Measurements from ENCODE around the gene GRAMD1A. TPM values are rescaled to one million over a fixed set of nuclear protein-coding genes. Genes with fewer than 3 reads are reported as not detected.

The GRAMD1A gene
- total RNA-seq, 6 experiments from 2014 or later, result 10.4 to 34.8 (median 15.4) TPM

DNA sequence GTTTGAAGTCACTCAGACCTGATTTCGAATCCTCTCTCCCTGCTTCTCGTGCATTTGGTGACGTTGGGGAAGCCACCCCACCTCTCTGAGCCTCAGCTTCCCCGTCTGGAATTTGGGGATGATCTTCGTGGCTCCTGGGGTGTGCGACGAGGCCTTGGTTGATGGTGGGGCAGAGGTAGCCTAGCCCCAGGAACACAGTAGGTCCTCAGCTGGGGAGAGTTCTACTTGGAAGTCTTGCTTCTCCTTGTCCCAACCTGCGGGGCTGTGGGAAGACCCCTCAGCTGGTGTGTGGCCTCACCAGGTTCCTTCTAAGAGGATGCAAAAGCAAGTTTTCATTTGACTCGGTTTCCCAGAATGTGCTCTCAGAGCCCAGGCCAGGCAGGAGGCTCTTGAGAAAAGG is 54.5 kb downstream of the GRAMD1A start:
- intact Hi-C loops (cut with DNase I), result no loop called here

DNA sequence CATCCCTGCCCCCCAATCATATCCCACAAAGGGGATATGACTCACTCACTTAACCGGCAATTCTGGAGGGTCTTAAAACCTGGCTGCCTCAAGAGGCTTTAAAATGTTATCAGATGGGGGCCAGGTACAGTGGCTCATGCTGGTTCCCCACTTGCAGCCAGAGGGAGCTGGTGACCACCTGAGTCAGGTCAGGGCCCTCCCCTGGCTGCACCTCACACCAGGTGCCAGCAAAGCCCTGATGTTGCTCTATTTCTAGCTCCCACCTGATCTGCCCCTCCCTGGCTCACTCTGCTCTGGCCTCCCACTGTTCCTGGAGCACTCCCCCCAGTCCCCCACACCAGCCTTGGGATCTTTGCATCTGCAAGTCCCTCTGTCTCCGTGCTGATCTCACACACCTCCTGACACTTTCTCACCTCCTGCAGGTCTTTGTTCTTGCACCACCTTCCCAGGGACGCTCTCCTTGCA is 55.6 kb downstream of the GRAMD1A start:
- H3K27ac ChIP-seq, result no peak overlapping the region
- peaks cover 0 to 13% (median 4%) of the 10 kb centered on the region in 4 donors for H3K4me1 ChIP-seq
- H3K27me3 ChIP-seq, result no peaks in the 10 kb centered on the region
- no peak overlapping the region for H3K4me3 ChIP-seq
- TF ChIP-seq, protein P1, sequence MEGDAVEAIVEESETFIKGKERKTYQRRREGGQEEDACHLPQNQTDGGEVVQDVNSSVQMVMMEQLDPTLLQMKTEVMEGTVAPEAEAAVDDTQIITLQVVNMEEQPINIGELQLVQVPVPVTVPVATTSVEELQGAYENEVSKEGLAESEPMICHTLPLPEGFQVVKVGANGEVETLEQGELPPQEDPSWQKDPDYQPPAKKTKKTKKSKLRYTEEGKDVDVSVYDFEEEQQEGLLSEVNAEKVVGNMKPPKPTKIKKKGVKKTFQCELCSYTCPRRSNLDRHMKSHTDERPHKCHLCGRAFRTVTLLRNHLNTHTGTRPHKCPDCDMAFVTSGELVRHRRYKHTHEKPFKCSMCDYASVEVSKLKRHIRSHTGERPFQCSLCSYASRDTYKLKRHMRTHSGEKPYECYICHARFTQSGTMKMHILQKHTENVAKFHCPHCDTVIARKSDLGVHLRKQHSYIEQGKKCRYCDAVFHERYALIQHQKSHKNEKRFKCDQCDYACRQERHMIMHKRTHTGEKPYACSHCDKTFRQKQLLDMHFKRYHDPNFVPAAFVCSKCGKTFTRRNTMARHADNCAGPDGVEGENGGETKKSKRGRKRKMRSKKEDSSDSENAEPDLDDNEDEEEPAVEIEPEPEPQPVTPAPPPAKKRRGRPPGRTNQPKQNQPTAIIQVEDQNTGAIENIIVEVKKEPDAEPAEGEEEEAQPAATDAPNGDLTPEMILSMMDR (IDR thresholded peaks at IDR 0.05), result peak in 3 of 4 donors; percentile 14 to 37 (median 29)
- no peak for TF ChIP-seq POLR2A (IDR thresholded peaks at IDR 0.05)
- ATAC-seq, result peak; percentile 21 to 44 (median 39)
- no peaks in the 10 kb centered on the region for H3K9me3 ChIP-seq
- whole genome bisulfite sequencing (ENCODE audit: insufficient coverage, low coverage, low lambda C conversion rate, missing lambda C conversion rate), result 42% methylated on average over 2 of the region's 3 CpGs
- peaks cover 0 to 56% (median 22%) of the 10 kb centered on the region in 4 donors for H3K36me3 ChIP-seq
- intact Hi-C loops (cut with DNase I), result no loop called here
- DNase-seq, result no peak

More for the DNA sequence above, 54.5 kb downstream of the GRAMD1A start:
- Histone ChIP-seq H3K27ac (no peak overlapping the region), H3K4me3 (no peak overlapping the region), H3K27me3 (no peaks in the 10 kb centered on the region), H3K36me3 (peaks cover 0 to 56% (median 24%) of the 10 kb centered on the region in 4 donors), H3K9me3 (no peaks in the 10 kb centered on the region), H3K4me1 (peaks cover 0 to 19% (median 6%) of the 10 kb centered on the region in 4 donors)
- TF ChIP-seq, protein P1 (IDR thresholded peaks at IDR 0.05), result no peak
- TF ChIP-seq POLR2A (IDR thresholded peaks at IDR 0.05), result no peak
- ATAC-seq (no peak), DNase-seq (no peak)
- 52% methylated on average over 2 of the region's 9 CpGs for WGBS (ENCODE audit: insufficient coverage, low coverage, low lambda C conversion rate, missing lambda C conversion rate)

DNA sequence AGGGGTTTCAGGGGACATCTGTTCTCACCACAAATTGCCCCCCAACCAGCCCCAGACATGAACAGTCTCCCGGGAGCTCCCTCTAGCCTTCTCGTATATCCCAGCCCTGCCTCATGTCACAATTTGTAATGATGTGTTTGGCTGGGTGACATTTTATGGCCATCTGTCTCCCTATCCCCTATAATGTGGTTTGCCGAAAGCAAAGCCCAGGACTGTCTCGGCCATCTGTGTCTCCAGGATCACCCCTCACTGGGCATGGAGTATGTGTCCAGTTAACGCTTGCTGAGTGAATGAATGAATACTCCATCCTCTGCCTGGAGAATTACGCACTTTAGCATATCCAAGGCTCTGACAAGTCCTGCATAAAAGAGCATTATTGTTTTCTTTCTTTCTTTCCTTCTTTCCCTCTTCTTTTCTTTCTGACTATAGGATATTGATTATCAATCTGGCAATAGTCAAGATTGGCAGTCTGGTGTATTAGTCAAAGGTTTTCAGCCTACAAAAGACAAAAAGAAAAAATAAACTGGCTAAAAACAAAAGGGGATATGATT is 56.5 kb downstream of the GRAMD1A start:
- Histone ChIP-seq H3K27me3 (no peaks in the 10 kb centered on the region), H3K4me3 (no peak overlapping the region), H3K9me3 (no peaks in the 10 kb centered on the region), H3K4me1 (peaks cover 0 to 9% (median 3%) of the 10 kb centered on the region in 4 donors), H3K36me3 (peaks cover 0 to 51% (median 19%) of the 10 kb centered on the region in 4 donors), H3K27ac (no peak overlapping the region)
- intact Hi-C loops (cut with DNase I), result no loop called here
- TF ChIP-seq POLR2A (IDR thresholded peaks at IDR 0.05), result no peak
- TF ChIP-seq, protein P1 (IDR thresholded peaks at IDR 0.05), result no peak
- 93% methylated on average over 2 of the region's 6 CpGs for WGBS (ENCODE audit: insufficient coverage, low coverage, low lambda C conversion rate, missing lambda C conversion rate)
- DNase-seq (no peak), ATAC-seq (no peak)

DNA sequence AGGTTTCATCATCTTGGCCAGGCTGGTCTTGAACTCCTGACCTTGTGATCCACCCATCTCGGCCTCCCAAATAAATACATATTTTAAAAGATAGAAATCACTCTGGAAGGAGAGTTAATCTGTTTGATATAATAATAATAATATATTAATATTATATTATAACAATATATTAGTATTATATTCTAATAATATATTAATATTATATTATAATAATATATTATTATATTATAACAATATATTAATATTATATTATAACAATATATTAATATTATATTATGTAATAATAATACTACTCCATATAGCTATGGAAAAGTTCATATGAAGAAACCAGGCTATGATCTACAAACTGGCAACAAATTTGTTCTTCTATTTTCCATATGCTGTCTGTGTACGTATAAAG is 58.2 kb downstream of the GRAMD1A start:
- ATAC-seq, result no peak
- no peaks in the 10 kb centered on the region for H3K27me3 ChIP-seq
- H3K4me1 ChIP-seq, result peaks cover 0 to 9% (median under 1%) of the 10 kb centered on the region in 4 donors
- peaks cover 0 to 42% (median 14%) of the 10 kb centered on the region in 4 donors for H3K36me3 ChIP-seq
- H3K27ac ChIP-seq, result no peak overlapping the region
- 55% methylated on average over 2 of the region's 2 CpGs for WGBS (ENCODE audit: insufficient coverage, low coverage, low lambda C conversion rate, missing lambda C conversion rate)
- H3K4me3 ChIP-seq, result no peak overlapping the region
- H3K9me3 ChIP-seq, result no peaks in the 10 kb centered on the region
- DNase-seq, result no peak
- TF ChIP-seq, protein P1 (IDR thresholded peaks at IDR 0.05), result no peak
- no peak for TF ChIP-seq POLR2A (IDR thresholded peaks at IDR 0.05)
- intact Hi-C loops (cut with DNase I), result no loop called here

Measured in right lobe of liver (tissue), 6 donors.